GM19351 (cell line): ENCODE measurements around the gene GPR55.

ENCODE experiments used
- ATAC-seq: cut with Tn5 transposase; IDR thresholded peaks from one replicate; pipeline ENCODE4 v1.9.1; 2021; ENCODE audit warnings: mild to moderate bottlenecking, moderate library complexity; ENCODE audit not compliant: unreplicated experiment

Gene GPR55

DNA sequence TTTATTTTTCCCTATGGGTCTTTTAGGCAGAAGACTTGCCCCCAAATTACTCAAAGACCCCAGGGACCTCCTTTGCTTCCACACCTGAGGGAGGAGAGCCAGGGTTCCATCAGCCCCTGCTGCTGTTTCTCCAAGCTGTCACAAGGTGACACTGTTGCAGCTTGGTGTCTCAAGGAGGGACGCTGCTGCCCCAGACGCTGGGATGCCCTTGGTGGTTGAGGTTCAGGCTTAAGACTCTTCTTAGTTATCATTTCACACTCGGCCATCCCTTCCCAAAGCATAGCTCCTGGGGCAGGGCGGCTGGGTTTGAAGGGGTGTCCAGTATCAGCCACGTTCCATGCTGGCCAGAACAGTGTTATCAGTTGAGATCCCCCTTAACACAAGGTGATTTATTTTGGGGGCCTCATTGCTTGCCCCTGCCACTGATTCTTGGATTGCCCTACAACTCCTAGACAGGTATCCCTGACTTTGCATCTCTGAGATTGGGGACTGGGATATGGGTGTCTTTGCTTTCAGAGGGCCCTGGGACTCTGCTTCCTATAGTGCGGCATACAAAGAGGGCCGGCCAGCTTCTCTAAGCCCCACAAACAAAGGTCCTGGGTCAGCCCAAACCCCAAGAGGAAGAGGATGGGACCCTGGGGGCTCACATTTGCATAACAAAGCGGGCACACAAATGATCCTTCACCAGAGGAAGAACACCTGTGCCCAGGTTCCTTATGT is 22.7 kb downstream of the GPR55 start:
- ATAC-seq: peak; percentile 83

- ATAC-seq: no peak
These were observed 24.0 kb downstream of the GPR55 start for GRCh38 chr2:230901006-230901405.

DNA sequence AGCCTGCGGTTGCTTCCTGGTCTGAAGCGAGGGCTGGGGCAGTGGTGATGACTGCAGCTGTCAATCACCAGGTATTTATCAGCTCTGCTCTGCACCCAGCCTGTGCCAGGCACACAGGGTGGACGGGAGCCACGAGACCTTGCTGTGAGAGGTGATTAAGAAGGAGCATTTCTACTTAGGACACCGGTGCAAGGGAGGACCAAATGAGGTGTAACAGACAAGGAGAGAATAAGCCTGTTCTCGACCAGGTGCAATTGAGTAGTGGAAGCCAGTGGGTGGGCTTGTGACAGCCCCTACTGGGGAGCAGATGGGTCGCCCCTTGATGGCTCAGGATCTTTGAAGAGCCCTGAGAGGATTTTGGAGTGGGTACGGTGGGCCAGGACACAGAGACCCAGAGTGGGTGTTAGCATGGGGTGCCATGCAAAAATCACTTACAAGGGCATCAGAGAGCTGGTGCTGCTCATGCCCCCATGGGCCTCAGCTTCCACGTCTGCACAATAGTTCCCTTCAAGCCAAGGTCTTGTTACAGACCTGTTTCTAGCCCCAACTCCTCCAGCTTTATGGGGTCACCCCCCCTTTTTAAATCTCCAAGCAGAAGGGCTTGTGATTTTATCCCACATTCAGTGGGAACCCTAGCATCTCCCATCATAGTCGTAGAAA is 24.6 kb downstream of the GPR55 start:
- ATAC-seq: no peak

GRCh38 chr2:230899786-230900185 is 25.3 kb downstream of the GPR55 start:
- ATAC-seq: no peak

- ATAC-seq: no peak
These were observed 25.8 kb downstream of the GPR55 start for GRCh38 chr2:230899287-230899686.

- no peak for ATAC-seq
These were observed 26.3 kb downstream of the GPR55 start for GRCh38 chr2:230898713-230899091.

- ATAC-seq: no peak
These were observed 26.9 kb downstream of the GPR55 start for GRCh38 chr2:230898016-230898712.

- ATAC-seq: no peak
These were observed 28.5 kb downstream of the GPR55 start for GRCh38 chr2:230896346-230897115.

GRCh38 chr2:230895536-230896345 is 29.3 kb downstream of the GPR55 start:
- ATAC-seq: no peak

DNA sequence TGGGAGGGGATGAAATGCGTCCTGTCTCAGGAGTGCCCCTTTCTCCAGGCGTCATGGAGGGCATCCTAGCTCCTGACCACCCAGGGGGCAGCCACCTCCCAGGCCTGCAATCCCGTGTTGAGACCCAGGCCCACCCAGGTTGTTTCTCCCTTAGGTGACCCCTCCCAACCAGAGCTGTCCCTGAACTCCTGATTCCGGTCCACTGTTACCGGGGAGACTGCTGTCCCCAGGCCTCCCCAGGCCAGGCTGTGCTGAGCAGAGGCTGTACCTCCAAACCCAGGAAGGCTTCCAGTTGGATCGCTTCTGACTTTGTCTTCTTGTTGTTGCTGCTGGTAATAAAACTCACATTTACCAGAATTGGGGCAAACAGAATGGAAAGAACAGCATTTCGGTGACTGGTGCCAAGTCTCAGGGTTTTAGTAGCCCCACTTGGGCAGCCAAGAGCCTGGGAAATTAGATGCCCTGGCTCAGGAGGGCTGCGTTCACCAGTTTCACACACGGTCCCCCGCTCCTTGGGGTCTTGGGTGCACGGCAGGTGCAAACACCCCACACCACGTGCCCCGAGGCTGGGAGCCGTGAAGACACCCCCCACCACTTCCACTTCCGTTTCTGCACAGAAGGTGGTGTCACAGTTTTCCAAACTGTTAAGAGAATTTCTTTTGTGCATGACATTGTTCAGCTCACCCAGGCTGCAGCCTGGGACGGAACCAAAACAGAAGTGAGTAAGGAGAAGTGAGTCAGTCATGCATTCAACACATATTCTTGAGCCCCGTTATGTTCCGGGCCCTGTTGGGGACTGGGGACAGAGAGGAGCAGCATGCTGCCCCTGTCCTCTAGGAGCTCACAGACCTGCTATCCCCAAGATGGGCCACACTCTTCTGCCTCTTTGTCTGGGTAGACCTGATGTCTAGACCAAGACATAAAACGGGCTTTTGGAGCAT is 30.9 kb downstream of the GPR55 start:
- ATAC-seq: peak; percentile 53

DNA sequence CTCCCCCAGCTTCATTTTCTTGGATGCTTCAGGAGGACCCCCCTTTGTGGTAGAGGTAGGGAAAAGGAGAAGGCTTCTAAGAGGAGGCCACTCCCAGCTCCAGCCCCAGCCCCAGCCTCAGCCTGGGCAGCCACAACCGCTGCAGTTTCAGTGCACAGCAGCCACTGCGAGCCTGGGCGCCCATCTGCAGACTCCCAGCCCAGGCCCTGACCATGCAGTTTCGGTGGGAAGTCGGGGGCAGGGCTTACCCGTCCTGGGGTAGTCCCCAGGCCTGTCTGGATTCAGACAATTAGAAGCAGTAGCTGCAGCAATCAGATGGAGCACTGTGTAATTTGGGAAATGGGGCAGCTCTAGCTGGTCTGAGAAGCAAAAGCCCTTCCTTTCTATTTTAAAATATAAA is 31.7 kb downstream of the GPR55 start:
- peak; percentile 67 for ATAC-seq

- no peak for ATAC-seq
These were observed 33.5 kb downstream of the GPR55 start for GRCh38 chr2:230891509-230891908.

DNA sequence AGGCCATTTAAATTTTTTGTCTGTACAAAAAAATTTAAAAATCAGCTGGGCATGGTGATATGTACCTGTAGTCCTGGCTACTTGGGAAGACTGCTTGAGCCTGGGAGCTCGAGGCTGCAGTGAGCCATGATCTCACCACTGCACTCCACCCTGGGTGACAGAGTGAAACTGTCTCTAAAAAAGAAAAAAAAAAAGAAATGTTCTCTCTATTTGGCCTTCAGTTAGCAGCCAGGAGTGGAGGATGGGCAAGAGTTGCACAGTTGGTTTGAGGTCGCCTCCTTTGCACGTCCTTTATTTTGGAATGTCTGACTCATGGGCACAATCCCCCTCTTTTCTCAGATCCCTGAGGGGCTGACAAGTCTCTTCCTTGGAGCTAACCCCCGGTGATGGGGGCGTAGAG is 34.0 kb downstream of the GPR55 start:
- ATAC-seq: no peak

DNA sequence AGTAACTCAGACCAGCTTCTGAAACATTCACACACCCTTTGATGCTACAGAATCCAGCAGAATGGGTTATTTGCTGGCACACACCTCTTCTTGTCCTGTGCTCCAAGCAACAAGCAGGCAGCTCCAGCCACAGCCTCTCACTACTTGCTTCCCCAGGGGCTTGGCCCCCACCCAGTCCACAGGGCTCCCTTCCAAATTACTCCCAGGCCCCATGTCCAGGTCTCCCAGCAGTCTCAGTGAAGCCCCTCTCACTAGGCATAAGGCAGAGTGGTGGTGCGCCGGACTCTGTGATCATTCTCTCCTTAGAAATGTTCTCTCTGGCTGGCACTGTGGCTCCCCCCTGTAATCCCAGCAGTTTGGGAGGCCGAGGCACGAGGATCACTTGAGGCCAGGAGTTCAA is 34.4 kb downstream of the GPR55 start:
- no peak for ATAC-seq

DNA sequence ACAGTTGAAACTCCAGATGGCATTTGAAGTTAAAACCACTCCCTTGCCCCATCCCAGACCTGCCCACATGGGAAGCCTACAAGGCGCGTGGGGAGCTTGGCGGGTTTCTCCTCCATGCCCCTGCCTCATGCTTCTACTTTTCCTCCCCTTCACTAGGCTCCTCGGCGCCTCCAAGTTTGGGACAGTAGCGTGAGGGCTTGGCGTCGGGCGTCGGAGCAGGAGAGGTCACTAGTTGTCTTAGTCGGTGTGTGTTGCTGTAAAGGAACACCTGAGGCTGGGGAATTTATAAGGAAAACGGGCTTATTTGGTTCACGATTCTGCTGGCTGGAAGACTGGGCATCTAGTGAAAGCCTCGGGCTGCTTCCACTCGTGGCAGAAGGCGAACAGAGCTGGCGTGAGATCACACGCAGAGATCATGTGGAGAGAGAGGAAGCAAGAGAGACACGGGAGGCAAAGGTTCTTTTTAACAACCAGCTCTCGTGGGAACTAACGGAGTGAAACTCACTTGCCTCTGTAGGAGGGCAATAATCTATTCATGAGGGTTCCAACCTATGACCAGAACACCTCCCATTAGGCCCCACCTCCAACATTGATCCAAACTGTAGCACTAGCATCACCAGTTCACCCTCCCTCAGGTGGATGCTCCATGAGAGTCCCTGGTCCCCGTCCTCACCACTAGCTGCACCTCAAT is 35.0 kb downstream of the GPR55 start:
- ATAC-seq: no peak

- no peak for ATAC-seq
These were observed 36.1 kb downstream of the GPR55 start for GRCh38 chr2:230888824-230889400.

DNA sequence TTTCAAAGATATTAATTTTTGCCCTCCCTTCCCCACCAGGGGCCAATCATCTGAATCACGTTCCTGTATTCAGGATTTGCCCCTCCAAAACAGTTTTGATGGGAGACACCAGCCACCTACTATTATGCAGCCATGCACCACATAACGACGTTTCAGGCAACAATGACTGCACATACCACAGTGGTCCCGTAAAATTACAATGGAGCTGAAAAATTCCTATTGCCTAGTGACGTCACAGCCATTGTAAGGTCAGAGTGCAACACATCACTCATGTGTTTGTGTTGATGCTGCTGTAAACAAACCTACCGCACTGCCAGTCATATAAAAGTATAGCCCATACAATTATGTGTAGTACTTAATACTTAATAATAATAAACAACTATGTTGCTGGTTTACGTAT is 37.7 kb downstream of the GPR55 start:
- no peak for ATAC-seq

DNA sequence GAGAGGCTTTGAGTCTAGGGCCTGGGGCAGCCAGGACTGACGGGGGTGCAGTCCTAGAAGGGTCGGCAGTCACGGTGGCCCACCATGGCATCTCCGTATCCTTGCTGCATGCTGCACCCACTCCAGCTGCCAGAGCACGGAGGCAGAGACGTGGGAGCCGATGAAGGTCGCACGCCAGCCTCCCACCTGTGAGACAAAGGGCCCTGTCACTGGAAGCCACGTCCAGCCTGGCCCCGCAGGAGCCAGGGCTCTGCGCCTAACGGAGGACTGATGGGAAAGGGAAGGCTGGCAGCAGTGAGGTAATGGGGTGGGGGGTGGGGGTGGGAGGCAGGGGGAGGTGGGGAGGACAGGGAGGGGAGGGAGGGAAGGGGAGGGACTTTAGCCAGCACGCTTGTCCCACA is 38.4 kb downstream of the GPR55 start:
- no peak for ATAC-seq

DNA sequence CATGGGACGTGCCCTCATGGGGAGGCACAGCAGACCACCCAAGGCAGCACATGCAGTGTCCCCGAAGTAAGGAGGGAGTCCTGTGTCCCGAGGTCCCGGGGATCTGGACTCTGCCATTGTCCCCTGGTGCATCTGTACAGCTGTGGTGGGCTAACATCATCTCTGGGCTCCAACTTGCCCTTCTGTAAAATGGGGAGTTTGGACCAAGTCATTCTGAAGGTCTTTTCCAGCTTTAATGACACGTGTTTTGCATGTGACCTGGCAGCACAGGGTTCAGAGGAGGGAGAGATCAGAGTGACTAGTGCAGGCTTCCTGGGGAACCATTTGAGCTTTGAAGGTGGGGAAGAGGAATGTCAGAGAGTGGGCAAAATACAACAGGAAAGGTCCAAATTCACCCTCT is 38.8 kb downstream of the GPR55 start:
- ATAC-seq: no peak
